ENCODE results near the gene SOX18.

Gene SOX18

DNA sequence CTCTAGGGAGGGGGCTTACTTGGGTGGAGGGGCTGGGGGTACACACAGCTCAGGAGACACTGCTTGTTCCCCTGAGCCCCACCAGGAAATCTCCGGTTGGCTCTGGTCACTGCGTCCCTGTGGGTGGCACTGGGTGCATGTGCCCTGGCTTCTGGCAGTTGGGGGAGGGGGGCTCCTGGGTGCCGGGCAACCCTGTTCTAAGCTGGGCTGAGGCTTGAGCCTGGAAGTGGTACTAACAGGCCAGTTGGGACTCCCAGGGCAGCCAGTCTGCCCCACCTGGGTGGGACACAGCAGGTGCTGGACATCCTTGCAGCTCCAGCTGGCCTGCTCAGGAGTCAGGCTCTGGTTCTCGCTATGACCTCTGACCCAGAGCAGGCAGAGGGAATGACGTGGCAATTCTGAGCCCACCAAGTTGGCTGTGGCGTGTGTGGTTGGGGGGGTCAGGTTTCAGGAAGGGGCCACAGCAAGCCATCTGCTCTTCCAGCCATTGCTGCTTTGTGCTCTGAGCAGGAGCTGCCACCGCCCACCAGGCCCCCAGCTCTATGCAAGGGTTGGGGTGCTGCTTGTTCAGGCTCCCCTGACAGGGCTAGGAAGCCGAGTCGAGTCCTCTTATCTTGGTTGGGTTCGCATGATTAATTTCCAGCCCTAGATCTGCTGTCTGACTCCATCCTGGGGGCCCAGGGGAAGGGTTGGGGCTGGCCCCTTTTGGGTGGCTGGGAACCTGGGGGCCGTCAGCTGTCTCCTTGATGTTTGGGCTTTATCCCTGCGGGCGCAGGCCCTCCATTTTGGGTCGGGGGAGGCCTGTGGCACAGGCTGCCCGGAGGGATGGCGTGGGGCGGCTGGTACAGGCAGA is 12.9 kb downstream of the SOX18 start:
- no peak for DNase-seq

GRCh38 chr20:64035933-64036345 is 13.5 kb downstream of the SOX18 start, which contains the start of gene C20orf204:
C20orf204 (plus strand) TSS chr20:64036182; CDS start chr20:64036324, 142 bp downstream.
- DNase-seq, result no peak

- DNase-seq, result no peak
Observed at GRCh38 chr20:64035066-64035932, 14.1 kb downstream of the SOX18 start.

DNA sequence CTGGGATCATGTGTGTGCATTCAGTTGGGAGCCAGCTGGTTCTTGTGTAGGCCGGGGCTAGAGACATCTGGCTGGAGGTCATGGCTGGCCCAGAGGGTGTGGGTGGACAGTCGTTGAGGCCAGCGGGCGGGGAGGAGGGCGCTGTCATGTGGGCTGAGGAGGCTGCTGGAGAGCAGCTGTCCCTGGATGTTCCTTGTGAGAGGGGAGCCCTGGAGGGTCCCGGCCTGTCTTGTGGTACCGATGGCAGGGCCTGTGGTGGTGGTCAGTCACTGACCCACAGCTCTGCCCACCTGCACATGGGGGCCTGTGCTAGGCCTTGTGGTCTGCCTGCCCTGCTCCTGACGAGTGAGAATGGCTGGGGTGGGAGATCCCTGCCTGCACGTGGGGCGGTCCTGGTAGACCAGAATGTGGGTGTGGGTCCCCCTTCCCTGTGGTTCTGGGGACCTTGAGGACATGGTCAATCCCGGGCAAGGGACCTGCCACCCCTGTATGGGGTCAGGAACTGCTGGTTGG is 15.4 kb downstream of the SOX18 start:
- no peak for DNase-seq

DNA sequence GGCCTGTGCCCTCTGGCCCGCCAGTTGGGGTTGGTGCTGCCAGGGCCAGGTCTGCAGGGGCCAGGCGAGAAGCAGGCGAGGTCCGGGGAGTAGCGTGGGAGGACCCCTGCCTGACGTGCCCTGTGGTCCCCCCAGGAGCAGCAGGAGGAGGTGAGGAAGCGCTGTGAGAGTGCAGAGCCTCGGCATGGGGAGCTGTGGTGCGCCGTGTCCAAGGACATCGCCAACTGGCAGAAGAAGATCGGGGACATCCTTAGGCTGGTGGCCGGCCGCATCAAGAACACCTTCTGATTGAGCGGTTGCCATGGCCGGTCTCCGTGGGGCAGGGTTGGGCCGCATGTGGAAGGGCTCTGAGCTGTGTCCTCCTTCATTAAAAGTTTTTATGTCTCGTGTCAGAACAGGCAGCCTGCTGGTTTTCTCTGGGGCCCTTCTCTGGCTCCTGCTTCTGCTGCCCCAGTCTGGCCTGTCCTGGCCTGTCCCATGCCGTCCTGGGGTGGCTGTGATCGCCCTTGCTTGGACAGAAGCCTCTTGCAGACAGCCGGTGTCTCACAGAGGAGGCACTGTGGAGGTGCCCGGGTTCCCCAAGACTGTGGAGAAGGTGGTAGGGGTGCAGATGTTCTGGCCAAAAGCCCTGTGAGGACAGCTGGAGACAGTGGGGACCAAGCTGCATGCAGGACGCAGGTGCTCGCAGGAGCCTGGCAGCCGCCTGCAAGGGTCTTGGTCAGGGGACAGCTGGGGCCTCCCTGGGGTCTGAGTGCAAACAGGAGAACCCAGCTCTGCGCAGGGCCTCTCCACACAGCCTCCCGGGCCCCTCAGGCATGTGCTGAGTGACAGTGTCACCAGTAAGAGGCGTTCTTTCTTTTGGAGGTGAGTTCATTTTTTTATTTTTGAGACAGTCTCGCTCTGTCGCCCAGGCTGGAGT is 16.5 kb downstream of the SOX18 start:
- no peak for DNase-seq

DNA sequence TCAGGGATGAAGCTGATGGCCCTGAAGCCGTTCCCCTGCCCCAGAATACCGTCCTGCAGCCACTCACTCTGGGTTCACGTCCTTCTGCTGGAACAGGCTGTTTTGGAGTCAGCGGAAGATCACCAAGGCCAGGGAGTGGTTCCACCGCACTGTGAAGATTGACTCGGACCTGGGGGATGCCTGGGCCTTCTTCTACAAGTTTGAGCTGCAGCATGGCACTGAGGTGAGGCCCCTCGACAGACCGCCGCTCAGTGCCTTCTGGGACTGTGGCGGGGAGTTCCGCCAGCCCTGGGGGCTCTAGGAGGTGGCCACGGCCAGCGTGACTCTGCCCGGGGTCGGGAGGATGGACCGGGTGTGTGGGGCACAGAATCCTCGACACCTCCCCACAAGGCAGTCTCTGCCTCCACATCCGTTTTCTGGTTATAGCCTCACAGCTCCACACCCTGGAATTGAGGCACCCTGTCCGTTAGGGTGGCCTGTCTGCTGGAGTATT is 17.6 kb downstream of the SOX18 start:
- no peak for DNase-seq

GRCh38 chr20:64030371-64031134 is 18.9 kb downstream of the SOX18 start:
- no peak for DNase-seq

DNA sequence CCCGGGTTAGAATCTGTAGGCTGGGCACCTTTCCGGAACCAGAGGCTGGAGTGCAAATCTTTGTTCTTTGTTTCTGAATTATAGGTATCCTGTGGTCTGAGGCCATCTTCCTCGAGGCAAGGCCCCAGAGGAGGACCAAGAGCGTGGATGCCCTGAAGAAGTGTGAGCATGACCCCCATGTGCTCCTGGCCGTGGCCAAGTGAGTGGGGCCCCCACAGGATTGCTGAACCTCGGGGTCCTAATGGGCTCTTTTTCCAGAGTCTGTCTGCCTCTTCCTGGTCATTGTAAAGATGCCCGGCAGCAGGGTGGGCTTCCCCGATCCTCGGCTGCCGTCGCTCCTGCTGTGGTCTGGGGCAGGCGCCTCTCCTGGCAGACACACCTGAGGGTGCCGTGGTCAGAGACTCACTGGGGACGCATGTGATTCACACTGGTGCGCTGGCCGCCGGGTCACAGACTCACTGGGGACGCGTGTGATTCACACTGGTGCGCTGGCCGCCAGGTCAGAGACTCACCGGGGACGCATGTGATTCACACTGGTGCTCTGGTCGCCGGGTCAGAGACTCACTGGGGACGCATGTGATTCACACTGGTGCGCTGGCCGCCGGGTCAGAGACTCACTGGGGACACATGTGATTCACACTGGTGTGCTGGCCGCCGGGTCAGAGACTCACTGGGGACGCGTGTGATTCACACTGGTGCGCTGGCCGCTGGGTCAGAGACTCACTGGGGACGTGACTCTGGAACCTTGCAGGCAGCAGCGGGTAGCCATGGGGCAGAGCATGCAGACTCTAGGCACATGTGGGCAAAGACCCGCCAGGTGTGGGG is 19.9 kb downstream of the SOX18 start:
- no peak for DNase-seq

DNA sequence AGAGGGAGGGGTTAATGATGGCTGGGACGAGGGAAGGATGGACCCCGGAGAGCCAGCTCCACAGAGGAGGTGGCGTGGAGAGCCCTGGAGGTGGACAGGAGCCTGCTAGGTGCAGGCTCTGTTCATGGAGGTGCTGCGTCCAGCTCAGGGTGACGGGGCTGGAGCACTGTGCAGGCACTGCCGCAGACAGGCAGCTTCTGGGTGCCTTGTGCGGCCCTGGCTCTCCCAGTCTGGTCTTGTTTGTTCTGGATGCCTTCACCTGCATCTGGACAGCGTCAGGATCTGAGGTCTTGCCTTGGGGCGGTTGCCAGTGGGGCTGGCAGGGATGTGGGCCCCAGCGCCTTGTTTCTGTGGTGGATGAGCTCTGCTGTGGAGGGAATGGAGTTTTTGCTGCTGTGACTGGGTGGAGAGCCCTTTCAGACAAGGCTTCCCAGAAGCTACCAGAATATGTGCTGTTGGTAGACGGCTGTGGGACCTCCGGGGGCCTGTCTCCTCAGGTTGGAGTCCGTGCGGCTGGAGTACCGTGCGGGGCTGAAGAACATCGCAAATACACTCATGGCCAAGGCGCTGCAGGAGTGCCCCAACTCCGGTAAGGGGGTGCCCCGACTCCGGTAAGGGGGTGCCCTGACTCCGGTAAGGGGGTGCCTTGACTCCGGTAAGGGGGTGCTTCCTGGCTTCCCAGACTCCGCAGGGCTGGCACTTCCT is 21.3 kb downstream of the SOX18 start:
- no peak for DNase-seq

DNA sequence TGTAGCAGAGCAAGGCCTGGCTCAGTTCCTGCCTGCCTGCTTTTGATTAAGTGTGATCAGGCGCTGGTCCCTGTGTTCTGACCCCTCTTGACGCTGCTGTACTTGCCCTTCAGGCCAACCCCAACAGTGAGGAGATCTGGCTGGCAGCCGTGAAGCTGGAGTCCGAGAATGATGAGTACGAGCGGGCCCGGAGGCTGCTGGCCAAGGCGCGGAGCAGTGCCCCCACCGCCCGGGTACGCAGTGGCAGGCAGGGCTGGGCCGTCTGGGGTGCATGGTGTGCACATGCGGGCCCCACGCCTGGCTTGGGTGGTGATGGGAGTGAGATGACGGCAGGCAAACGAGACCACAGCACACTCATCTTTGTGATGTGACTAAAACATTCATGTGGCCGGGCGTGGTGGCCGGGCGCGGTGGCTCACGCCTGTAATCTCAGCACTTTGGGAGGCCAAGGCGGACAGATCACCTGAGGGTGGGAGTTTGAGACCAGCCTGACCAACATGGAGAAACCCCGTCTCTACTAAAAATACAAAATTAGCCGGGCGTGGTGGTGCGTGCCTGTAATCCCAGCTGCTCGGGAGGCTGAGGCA is 23.5 kb downstream of the SOX18 start:
- no peak for DNase-seq

DNA sequence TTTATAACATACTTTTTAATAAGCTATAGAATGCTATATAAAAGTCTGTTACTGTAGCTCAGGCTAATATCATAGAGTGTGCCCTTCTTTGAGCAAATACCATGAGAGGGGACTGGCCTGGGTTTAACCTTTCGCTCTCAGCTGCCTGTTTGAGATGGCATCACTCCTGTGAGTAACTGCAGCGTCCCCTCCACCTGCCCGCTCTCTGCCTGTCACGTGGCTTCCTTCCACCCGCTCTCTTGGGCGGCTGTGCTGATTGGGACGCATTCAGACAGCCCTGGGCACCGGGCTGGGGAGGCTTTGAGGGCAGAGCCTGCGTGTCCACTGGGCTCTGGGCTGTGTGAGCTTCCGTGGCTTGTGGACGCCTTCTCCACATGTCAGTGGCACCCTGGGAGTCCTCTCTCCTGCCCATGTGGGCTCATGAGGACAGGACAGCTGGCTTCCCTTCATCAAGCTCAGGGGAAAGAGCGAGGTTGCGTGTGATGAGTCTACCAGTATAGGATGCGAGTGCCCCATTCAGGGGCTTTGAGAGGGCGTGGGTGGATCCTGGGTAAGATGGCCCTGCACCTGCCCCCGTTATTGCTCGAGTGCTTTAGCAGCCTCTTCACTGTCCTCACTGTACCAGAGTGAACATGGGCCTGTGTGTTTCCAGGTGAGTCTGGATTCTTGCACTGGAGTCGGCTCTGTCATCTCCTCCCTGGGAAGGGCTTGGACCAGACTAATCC is 24.2 kb downstream of the SOX18 start:
- no peak for DNase-seq

DNA sequence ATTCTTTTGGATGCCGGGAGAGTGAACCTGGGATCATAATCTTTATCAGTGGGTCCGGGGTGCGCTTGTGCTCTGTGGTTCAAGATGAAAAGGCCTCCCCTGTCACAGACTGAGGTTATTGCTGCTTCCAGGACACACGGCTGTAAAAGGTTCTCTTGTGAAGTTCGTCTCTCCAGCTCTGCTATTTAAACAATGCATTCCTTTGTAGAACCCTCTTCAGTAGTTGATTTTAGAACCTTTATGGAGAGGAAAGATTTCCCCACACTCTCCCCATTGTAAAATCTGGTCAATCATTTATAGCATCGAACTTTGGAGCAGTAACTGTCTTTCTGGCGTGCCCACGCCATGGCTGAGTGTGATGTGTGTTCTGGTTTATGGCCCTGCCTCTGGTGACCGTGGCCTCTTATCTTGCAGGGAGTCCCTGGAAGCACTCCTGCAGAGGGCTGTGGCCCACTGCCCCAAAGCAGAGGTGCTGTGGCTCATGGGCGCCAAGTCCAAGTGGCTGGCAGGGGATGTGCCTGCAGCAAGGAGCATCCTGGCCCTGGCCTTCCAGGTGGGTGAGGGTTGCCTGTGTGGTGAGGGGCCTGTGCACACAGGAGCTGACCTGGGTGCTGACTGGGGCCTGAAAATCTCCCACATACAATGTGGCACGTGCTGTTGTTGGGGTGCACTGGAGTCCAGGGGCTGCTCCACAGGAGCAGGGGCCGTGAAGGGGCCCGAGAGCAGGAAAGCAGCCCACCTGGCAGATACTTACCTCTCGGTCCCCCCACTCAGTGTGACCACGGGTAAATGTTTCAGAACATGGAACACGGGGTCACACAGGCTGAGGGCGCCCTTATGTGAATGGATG is 25.1 kb downstream of the SOX18 start:
- no peak for DNase-seq

- DNase-seq, result no peak
Observed at GRCh38 chr20:64023361-64024140, 25.9 kb downstream of the SOX18 start.

GRCh38 chr20:64022671-64023360 is 26.6 kb downstream of the SOX18 start:
- DNase-seq, result no peak

- DNase-seq, result no peak
Observed at GRCh38 chr20:64021124-64021975, 28.1 kb downstream of the SOX18 start.

Measured in T1000 (cell line).